H1 (cell line): Measurements from ENCODE around the gene ZRANB1. TPM values are rescaled to one million over a fixed set of nuclear protein-coding genes. Genes with fewer than 3 reads are reported as not detected.

Source experiments
- TEAD4 ChIP-seq: IDR thresholded peaks from 2 replicates; pipeline ENCODE4 v1.6.1; 2012; ENCODE audit warnings: low read depth, low read length, inconsistent platforms, mixed read lengths
- polyA plus RNA-seq, 7 experiments: library from polyadenylated mRNA; depleted of rRNA in 3 of 7; stranded (reverse) in 5 of 7; unstranded in 2 of 7; fragments of >200 nt in 5 of 7; fragments of 200-250 nt in 2 of 7; gene quantifications; 1 replicate in 5 of 7; 2 replicates in 1 of 7; 4 replicates in 1 of 7; pipeline versions ENCODE4 v1.2.1 to v1.2.3, GENCODE V29; 2011 to 2013; ENCODE audit warnings: missing spikeins in 2 of 7, mixed read lengths in 2 of 7
- total RNA-seq: library from RNA; stranded (reverse); fragmentation: NEBNext Ultra II Directional; extraction: Animal tissue kit (Norgen Biotek cat#: 25700); gene quantifications from 2 replicates; pipeline ENCODE4 v1.2.1, GENCODE V29; 2021
- TF ChIP-seq, protein P1 (sequence below): IDR thresholded peaks from 2 replicates; pipeline ENCODE4 v1.6.1; 2012; ENCODE audit warnings: low read length, inconsistent platforms

The ZRANB1 gene
- total and polyA plus RNA-seq, 2 of the 8 experiments (the other 6 are each of a cell fraction or from before 2014, with no cell fraction given), result 6.1 to 19.9 TPM

GRCh38 chr10:125016611-125017202 is 74.8 kb downstream of the ZRANB1 start (continued):
- TF ChIP-seq, protein P1, sequence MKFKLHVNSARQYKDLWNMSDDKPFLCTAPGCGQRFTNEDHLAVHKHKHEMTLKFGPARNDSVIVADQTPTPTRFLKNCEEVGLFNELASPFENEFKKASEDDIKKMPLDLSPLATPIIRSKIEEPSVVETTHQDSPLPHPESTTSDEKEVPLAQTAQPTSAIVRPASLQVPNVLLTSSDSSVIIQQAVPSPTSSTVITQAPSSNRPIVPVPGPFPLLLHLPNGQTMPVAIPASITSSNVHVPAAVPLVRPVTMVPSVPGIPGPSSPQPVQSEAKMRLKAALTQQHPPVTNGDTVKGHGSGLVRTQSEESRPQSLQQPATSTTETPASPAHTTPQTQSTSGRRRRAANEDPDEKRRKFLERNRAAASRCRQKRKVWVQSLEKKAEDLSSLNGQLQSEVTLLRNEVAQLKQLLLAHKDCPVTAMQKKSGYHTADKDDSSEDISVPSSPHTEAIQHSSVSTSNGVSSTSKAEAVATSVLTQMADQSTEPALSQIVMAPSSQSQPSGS, result no peak
- no peak for TF ChIP-seq TEAD4
